HG03135 (cell line): ENCODE results near the gene SEPTIN8.

ENCODE experiments used
- ATAC-seq: cut with Tn5 transposase; IDR thresholded peaks from one replicate; pipeline ENCODE4 v1.9.1; 2021; ENCODE audit warnings: mild to moderate bottlenecking, moderate library complexity; ENCODE audit not compliant: unreplicated experiment

Gene SEPTIN8

DNA sequence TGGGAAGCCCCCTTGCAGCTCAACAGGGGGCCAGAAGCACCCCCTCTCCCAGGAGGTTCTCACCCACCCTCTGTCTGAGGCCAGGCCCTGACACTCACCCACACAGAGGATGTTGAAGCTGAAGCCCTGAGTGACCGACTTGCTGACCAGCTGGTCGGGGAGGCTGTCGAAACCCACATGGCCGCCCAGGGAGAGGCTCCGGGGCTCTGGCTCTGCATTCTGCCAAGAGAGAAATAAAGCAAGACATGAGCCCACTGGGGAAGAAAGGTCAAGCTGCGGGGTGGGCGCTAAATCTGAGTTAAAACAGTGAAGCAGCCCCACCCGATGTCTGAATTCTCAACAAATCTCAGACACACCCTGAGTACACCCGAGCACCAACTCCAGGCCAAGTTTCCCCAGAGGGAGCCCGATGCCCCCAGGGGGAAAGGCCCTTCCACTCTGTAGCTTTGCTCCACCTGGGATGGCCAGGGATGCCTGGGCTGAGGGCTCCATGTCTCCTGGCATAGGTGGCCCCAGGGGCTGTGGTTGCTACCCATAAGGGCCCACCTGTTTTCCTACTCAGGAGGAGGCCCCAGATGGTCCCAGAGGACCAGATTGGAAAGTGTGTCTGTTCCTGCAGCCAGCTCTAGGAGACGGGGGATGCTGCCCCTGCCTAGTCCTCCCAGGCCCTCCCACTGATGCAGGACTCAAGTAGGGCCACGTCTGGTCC lies 11.6 kb downstream of the SEPTIN8 start:
- no peak for ATAC-seq

DNA sequence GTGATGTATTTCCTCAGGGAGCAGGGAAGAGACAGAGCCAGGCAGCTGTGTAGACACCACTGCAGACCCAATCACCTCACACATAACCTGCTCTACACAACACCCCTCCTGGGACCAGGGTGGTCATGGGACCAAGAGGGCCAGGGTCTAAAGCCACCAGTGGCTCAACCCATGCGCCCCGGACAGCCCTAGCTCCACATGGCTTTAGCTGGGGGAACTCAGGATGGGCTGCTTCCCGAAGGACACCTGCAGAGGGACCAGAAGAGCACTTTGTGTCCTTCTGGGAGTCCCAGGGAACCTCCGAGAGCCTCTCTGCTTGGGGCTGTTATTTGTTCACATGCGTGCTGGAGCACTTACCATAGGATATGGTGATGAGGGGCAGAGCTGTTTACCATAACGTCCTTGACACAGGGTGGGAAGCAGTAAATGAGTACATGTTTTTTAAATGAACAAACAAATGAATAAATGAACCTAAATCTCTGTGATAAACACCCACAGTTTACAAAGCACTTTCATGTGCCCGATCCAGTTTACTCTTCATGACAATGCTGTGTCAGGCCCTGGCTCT lies 12.3 kb downstream of the SEPTIN8 start:
- no peak for ATAC-seq

DNA sequence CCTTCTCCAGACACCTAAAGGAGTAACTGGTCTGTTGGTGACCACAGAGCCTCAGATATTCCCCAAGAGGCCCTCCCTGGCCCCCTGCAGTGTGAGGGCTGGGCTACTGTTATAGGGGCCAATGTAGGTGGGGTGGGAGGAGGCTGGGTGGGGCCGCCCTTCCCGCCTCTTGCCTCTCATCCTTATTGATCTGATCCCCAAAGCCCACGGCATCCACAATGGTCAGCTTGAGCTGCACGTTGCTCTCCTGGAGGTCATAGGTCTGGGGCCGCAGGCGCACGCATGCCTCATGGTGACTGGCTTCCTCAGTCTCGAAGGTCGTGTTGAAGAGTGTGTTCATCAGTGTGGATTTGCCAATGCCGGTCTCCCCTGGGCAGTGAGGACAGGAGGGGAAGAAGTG lies 13.0 kb downstream of the SEPTIN8 start:
- ATAC-seq = no peak

DNA sequence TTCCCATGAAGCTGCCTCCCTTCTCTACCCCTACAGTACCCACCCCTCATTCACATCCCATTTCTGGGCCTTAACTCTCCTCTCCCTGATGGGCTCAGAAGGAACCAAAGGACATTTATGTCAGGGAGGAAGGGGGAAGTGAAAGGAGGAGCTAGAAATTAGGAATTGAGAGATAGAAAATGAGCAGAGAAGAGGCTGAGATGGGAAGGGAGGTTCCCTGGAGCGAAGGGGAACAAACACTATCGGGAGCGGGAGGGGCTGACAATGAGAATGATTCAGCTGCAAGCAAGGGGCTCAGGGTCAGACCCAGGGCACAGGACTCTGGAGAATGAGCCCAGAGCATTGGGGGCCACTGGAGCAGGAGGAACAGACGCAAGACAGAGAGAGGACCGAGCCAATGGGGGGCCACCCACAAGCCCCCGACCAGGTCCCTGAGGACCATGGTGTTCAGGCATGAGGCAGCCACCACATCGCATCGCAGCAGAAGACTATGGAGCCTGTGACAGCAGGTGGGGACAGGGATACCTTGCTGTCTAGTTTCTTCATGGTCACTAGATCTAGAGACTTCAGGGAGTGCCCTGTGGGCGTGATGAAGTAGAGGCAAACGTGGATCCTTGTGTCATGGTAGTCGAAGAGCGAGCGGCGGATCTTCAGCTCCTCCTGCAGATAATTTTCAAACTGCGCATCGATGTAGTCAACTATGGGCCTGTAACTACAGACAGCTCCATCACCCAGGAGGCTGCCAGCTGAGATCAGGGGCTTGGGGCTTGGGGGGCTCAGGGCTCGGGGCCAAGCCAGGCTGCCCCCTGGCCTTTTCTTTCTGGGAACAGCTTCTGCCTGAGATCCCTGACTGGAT lies 13.6 kb downstream of the SEPTIN8 start:
- ATAC-seq = no peak

DNA sequence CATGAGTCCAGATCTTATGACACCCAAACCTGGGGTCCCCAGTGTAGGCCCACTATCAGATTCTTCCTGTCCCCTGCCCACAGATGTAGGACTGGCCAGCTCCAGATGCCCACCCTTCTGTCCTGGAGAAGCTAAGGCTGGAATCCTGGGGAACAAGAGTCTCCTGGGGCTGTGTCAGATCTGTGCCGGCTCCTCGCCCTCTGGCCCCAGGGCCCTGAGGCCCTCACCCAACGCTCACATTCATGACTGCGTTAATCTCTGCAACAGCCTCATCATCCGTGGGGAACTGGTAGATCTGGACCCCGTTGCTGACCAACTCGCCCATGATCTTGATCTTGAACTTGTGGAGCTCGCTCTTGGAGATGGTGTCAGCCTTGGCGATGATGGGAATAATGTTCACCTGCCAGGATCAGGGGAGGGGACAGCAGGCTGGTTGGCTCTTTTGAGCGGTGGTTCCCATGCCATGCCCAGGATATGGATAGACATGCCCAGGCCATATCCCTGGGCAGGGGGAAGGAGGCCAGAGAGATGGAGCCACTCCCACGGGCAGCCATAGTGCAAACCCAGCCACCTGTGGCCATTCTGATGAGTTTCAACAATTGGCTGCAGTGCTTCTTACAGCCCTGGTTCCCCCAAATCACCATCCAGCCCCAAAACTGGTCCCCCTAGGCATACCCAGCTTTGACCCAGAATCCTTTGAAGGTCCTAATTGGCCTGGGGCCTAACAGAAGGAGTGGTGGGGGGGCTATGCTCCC lies 14.6 kb downstream of the SEPTIN8 start:
- no peak for ATAC-seq

DNA sequence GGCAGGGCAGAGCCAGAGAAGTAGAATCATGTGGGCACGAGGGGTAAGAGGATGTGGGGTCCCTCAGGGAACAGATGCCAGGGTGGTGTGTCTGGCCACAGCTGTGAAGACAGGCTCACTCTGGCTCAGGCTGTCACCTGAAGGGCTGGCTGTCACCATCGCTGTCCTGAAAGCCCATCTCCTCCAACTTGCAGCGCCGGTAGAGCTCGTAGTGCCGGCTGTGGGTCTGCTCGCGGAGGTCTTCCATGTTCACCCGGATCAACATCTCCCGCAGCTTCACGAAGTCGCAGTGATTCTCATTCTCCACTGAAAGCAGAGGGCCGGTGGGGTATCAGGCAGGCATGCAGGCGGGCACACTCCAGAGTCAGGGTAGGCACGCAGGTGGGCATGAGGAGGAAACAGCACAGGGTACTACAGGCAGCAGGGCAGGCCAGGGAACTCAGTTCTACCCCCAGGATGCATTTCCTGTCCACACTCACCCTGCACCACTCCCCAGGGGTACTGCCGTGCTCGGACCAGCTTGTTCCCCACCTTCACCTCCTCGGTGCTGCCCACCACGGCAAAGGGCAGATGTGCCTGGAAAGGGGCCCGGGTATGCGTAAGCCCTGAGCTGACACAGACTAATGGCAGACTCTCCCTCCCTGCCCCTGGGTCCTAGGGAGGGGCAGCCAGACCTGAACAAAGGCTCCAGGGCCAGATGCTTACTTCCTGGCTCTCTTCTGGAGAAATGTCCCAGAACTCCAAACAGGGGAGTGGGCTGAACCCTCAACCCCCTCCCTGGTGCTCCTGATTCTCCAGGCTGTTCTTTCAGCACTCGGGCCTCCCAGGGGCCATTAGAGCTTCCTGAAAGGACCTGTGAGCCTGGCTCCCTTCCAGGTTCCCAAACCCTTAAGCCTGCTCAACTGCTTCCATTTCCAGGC lies 15.5 kb downstream of the SEPTIN8 start:
- no peak for ATAC-seq

DNA sequence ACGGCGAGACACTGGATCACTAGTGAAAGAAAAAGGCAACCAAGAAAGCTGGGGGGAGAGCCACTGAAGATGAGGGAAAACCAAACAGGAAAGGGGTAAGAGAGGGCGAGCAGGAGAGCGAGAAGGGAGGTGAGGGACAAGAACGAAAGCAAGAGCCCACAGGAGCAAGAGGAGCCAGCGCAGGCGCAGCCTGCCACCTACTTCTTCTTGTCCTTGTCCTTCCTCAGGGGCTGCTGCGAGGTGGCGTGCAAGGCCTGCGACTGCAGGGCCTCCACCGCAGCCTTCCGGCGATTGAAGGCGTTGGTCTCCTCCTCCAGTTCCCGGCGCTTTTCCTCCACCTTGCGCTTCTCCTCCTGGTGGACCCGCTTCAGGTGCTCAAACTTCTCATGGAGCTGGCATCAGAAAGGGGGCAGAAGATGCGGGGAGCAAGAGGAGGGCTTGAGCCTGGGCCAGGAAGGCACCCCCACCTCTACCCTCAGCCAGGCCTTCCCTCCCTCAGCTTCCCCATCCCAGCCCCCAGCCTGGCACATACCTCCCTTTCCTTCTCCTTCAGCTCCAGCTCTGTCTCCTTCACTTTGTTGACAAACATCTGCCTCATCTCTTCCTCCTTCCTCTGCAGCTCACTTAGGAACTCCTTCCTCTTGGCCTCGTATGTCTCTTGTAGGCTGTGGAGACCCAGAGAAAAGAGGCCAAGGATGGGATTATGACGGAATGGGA lies 16.3 kb downstream of the SEPTIN8 start:
- ATAC-seq = no peak

DNA sequence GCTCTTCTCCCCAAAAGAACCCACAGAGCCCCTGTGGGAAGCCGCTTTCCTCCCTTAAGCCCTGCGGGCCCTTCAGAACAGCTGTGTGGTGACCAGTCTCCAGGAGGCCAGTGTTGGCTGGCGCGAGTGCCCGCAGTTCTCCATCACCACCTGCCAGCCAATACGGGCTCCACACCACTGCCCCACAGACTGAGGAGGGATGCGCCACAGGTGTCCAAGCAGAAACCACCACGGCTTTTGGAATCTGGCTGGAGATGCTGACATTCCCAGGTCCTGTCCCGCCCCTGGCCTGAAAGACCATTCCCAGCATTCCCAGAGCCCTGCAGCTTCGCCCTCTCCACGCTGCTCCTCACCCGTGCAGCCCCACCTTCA lies 17.0 kb downstream of the SEPTIN8 start:
- ATAC-seq = no peak

DNA sequence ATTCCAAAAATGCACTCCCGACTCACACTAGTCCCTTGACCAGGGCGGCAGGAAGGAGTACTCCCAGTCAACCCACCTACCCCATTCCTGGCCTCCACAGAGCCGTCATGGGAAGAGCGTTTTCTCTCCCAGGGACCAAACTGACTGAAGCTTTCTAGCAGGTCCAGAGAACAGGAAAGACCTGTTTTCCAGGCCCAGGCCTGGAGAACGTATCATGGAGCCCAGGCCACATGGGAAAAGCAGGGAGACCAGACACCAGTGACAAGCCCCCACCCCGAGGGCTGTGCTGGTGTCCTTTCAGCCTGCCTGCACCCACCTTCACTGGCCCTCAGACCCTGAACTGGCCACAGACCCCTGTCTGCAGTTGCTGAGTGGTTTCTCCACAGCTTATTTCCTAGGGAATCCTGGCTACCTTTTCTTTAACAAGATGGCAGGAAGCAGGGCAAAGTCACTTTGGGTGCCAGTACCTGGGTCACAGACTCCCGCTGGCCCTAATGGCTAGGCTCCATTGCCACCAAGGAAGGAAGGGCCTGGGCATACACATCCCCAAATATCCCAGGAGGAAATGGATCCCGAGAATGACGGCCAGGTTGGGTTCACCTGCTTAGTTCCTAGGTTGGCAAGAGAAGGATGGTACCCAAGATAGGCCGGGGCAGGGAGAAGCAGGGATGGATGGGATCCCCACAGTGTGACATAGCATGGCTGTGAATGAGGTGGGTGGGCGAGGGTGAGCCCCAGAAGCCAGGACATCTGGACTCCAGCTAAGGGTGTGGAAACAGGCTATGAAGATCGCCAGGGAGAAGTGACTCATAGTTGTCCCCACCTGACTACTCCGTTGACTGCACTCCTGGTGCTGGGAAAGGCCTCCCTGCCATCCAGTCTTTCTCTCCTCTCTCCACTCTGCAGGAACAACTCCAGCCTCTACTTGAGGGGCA lies 17.7 kb downstream of the SEPTIN8 start:
- ATAC-seq = no peak

DNA sequence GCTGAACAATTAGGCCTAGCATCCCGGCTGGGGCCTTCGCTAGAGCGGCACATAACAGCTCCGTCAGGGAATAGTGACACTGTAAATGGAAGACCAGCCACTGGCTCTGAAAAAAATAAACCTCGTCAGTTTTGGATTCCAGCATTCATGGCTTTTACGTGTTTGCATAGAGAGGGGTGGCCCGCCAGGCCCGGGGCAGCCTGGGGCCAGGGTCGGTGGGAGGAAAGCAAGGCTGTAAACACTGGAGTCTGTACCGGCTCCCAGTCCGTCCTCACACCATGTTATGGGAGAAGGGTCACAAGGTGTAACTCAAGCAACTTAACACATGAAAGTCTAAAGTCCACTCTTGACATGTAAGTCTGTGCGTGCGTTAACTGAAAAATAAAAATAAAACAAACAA lies 18.6 kb downstream of the SEPTIN8 start:
- no peak for ATAC-seq

DNA sequence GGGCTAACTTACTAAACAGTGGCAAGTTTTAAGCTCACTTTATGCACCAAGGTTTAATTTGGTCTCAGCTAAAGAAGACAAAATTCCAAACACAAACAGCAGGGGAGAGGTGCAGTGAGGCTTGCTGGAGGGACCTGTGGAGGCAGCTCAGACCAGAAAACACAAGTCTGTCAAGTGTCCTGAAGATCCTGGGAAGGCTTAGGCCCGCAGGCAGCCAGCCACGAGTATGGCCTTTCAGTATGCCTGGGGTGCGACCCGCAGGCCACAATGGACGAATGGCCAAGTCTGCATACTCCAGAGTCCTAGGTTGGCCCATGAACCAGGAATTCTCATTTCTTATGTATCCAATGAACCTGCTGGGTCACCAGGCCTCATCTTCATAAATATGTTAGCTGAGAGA lies 20.5 kb downstream of the SEPTIN8 start:
- no peak for ATAC-seq

DNA sequence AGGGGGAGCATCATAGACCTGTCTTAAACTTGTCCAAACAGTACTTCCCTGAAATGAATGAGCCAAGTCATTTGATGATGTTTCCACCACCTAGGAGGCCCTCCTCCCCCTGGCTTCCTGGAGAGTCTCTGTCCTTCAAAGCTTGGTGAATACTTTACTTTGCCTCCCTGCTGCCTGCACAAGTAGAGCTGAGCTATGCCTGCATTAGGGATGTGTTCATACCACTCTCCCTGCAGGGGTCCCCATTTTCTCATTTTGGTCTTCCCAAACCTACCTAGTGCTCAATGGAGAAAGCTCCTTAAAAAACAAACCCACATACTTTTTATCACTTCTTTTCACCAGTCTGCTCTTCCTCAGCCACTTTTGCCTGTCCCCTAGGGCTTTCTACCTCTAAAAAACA lies 22.1 kb downstream of the SEPTIN8 start:
- no peak for ATAC-seq

DNA sequence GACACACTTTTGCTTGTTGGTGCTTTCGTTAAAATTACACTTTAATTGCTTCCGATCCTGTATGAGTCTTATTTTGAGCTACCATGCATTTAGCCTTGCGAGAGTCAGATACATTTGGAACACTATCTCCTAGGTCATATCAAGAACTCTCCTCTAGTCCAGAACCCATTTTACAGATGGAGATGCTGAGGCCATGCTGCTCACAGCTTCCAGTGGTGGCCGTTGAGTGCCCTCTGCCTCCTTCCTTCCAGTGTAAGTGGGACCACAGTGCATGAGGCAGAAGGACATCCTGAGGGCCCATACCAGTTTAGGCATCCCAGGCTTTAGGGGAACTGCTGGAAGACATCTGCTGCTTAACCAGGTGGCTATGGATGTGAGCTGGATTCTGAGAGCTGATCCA lies 22.9 kb downstream of the SEPTIN8 start:
- no peak for ATAC-seq

DNA sequence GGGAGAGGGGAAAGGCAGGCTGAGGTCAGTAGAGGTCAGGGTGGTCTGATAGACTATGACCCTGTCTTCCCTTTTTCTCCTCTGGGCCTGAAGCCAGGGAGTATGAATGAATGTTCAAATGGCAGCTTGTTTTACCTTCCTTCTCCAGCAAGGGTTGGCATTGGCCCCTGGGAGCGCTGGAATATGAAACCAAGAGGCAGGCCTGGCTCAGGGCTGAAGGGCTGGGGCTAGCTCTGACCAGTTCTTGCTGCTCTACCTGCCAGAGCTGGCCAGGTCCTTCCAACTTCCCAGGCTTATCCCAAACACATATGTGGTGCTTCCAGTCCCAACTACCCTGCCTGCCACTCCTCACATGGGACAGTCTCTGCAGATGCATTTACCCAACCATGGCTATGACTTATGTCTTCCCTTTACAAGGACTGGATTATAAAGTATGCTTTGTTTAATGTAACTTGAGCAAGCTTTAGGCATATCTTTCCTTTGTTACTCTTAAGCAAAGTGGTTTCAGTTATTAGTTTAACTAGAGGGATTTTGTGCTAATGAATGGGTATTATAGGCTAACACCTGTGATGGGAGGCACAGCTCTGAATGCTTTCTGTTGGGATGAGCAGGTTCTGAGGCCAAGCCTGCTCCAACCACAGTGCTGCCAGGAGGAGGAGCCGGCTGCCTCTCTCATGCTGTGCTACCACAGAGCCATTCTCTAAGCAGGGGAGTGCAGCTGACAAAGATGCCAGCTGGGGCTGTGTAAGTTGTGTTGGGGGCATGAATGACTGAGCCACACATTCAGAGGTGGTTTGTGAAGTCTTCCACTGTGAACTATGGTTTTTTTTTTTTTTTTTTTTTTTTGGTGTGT lies 23.7 kb downstream of the SEPTIN8 start:
- no peak for ATAC-seq

DNA sequence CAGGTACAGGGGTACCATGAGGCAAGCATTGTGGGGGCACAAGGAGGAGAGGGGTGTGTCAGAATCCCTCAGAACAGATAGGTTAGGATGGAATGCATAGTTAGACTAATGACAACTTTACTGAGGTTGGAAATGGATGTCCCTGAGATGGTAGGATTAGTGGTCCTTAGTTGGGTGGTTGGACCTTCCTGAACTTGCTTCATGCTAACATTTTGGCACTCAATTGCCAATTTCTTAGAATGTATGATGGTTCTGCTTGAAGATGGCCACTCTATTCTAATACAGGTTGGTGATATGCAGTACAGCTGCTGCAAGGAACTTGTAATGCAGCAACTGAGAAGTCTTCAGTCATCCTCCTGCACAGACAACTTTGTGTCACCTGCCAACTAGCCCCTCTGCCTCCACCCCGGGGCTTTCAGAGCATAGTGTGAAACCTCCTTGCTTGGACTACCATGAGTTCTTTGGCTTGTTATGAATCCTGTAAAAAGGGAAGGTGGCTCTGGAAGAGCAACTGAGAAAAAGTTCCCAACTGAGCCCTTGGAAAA lies 24.4 kb downstream of the SEPTIN8 start:
- no peak for ATAC-seq

DNA sequence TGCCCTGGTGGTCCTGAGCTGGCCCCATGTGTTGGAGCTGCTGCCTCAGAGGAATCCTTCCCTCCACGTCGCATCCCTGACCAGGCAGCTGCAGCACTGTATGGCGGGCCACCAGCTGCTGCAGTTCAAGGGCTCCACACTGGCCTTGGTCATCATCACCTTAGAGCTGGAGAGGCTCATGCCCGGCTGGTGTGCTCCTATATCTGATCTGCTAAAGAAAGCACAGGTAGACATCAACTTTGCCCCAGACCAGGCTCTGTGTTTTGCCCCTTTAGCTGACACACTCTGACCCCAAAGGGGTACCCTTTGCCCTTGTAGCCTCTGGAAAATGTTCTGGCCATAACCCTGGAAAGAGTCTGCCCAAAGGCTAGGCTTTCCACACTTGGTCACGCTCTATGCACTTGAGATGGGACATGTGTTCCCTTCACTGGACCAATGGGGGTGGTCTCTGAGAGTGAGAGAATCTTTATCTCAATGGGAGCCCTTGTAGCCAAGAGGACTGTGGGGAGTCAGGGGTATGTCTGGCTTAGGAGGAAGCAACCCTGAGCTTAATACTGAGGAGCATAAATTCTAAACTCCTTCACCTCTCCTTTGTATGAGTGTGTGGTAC lies 25.0 kb downstream of the SEPTIN8 start:
- no peak for ATAC-seq

DNA sequence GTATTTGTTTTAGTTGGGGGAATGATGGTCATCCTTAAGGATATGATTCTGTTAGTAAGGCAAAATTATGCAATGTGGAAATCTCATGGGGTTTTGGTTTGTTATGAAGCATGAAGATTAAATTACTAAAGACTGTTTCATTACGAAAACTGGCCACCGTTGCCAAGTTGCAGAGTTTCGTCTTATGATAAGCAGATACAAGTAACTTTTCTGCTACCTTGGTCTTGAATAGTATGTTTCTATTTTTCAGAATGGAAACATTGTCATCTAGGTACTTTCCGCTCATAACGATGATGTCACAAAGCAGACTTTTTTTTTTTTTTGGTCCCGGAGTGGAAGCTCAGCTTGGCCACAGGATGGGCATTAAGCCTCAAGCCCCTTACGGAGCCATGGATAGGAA lies 25.6 kb downstream of the SEPTIN8 start:
- peak; percentile 43 for ATAC-seq
